GM19463 (cell line): Measurements from ENCODE around the gene CHN1.

Source experiments
- ATAC-seq: cut with Tn5 transposase; IDR thresholded peaks from one replicate; pipeline ENCODE4 v1.9.1; 2021; ENCODE audit warnings: mild to moderate bottlenecking, moderate library complexity; ENCODE audit not compliant: unreplicated experiment

The CHN1 gene

DNA sequence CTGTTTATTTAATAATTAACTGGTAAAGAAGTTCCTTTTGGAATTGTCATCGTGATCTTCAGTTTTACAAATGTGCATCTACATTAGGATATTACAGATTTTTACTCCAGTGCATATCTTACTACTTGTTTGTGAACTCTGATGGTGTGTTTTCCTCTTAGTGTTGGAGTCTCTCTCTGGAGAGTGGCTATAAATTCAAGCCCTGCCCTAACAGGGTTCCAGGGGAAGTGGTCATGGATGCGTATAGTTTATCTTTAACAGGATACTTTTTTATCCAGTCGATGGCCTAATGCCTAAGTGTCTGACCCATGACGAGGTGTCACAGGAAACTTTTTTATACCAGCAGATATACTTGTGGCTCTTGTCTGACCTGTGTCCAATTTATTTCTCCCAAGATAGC is 75.4 kb downstream of the CHN1 start:
- ATAC-seq = no peak

GRCh38 chr2:174925046-174925784 is 80.0 kb downstream of the CHN1 start:
- ATAC-seq = no peak

GRCh38 chr2:174924061-174924693 is 81.0 kb downstream of the CHN1 start:
- ATAC-seq = no peak

DNA sequence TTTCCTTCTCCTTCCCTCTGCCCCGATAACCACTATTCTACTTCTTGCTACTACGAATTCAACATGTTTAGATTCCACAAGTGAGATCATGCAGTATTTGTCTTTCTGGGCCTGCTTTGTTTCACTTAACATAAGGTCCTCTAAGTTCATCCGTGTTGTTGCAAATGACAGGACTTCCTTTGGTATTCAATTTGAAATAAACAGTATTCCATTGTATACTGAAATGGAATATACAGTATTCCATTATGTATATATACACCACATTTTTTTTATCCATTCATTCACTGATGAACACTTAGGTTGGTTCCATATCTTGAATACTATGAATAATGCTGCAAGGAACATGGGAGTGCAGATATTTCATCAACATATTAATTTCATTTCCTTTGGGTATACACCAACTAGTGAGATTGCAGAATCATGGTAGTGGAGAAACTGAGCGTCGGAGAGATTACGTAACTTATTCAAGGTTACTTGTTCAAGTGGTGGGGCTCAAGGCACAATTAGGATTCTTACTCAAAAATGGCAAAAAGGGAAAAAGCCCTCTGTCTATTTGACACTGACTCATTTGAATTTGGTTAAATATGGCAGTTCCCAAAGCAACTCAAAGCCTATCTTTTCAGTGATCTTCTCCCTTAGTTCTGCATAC is 85.1 kb downstream of the CHN1 start:
- no peak for ATAC-seq

- ATAC-seq = no peak
Measured at GRCh38 chr2:174918886-174919526, 86.2 kb downstream of the CHN1 start.

DNA sequence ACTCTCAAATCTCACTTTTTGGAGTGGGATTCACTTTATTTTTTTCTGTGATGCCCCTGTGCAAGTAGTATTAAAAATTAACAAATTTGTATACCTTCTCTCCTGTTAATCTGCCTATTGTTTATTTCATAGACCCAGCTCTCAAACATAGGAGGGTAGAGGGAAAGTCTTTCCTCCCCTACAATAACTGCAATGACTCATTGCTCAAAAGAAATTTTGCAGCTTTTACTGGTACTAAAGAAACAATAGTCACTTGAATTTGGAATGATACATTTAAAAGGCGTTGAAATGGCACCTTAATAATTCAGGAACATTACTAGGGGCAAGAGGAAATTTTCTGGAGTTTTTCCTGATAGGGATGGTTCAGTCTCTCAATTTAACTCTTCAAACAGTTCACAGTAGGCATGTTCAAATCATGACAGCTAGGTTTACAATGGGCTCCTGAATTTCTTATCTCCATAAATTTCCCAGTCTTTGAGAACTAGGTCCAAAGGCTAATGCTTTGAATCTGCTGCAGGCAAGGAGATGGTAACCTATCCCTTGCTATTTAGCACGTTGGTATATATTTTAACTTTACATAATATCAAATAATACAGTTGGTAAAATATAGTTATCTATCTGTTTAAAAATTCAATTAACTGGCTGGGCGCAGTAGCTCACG is 88.8 kb downstream of the CHN1 start:
- ATAC-seq = no peak

- no peak for ATAC-seq
Measured at GRCh38 chr2:174914853-174915760, 90.1 kb downstream of the CHN1 start.

DNA sequence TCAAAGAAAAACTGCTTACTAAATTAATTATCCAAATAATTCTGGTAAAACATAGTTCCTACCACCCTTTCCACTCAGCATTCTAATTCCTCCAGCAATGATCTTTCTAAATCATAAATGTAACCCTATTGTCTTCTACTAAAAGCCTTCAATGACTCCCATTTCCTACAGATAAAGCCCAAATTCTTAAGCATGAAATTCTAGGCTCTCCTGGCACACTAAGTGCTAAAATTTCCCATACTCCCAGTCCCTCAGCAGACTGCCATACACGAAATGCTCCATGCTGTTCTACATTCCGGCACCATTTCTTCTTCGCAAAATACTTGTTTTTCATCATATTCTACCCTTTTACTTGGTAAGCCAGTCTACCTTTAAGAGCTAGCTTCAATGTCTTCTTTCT is 96.9 kb downstream of the CHN1 start:
- no peak for ATAC-seq

GRCh38 chr2:174903264-174903556 is 102.0 kb downstream of the CHN1 start:
- no peak for ATAC-seq

DNA sequence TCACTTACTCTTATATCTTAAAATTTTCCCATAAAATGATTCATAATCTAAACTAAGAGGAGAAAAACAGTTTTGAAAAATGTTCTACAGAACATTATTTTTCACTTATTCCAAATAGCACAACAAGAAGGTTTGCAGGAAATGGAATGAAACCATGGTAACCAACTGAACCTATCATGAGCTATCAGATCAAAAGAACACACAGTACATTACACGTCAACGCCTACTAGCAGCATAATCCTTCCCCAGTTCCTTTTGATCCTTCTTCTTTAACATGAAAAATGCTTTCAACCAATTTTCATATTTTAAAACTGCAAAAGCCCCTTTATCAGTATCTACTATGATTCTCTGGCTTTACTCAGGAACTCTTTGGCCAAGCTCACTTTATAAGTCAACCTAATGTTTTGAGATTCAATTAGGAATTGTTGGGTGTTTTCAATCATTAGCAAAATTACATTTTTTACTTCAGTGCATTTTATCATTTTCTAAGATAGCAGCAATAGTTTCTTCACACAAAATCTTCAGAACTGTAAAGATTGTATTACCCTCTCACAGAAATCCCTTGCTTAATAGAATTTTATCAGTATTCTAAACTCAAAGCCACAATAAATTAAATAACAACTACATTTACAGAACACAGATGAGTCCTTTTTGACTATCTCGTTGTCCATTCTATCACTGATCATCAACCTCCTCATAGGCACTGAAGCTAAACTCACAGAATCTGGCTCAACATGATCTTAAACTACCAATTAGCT is 102.5 kb downstream of the CHN1 start:
- ATAC-seq = no peak

DNA sequence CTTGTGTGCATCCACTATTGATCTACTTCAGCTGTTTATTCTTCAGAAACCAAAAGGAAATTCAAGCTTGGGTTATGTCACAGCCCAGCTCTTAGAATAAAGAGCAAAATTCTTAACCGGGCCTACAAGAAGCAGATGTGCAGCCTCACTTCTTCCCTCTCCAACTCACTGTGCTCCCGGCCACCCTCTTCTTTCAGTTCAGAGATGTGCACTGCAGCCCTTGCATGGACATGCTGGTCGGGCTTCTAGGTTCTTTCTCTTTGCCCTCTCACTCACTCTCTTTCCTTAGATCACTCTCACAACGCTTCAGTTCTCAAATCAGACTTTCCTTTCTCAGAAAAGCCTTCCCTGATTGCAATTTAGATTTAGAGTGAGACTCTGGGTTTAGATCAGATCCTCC is 104.1 kb downstream of the CHN1 start:
- ATAC-seq = no peak

DNA sequence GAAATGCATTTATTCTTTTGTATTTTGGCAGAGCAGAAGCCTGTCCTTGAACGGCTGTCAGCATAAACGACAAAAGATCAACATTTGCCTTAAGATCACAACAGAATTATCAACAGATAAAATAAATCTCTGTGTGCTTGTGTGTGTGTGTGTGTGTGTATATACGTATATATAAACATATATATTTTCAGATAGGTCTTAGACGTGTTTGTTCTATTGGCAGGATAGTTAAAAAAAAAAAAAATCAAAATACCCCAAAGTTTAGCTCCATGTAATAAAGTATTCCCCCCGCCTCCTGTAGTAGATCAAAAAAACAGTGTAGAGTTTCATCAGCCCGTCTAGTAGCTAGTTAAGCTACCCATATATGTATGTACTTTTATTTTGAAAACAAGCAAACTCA is 107.9 kb downstream of the CHN1 start:
- ATAC-seq = no peak

DNA sequence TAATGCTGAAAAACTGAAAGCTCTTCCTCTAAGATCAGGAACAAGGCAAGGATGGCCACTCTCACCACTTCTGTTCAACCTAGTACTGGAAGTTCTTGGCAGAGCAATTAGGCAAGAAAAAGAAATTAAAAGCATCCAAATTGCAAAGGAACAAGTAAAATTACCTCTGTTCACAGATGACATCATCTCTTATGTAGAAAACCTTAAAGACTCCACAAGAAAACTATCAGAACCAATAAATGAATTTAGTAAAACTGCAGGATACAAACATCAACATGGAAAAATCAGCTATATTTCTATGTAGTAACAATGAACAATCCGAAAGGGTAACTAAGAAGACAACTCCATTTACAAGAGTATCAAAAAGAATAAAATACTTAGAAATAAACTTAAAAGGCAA is 112.2 kb downstream of the CHN1 start:
- ATAC-seq = no peak

DNA sequence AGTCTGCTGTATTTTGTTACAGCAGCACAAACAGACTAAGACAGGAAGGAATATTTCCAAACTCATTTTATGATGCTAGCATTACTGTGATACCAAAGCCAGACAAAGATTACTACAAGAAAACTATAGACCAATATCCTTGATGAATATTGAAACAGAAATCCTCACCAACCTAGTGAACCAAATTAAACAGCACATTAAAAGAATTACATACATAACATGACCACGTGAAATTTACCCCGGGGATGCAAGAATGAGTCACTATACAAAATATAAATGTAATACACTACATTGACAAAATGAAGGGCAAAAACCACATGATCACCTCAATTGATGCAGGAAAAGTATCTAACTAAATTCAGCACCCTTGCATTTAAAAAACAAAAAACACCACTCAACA is 112.6 kb downstream of the CHN1 start:
- no peak for ATAC-seq

- ATAC-seq = no peak
Measured at GRCh38 chr2:174888646-174889271, 116.4 kb downstream of the CHN1 start.

DNA sequence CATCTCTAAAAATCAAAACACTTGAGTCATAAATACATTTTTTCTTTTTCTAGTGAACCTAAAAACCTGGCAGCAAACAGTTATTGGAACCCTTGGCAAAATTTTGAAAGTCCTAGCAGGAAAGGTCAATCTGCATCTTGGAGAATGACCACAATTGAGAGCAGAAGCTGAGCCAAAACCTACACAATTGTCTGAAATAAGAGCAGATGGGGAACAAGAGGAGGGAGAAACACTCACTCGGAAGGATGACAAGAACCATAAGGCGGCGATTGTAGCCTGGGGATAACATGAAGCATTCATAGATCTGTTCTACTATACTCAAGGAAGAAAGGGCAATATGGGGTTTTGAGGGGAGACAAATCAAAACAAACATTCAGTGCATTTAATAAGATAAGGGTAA is 117.0 kb downstream of the CHN1 start:
- ATAC-seq = no peak

DNA sequence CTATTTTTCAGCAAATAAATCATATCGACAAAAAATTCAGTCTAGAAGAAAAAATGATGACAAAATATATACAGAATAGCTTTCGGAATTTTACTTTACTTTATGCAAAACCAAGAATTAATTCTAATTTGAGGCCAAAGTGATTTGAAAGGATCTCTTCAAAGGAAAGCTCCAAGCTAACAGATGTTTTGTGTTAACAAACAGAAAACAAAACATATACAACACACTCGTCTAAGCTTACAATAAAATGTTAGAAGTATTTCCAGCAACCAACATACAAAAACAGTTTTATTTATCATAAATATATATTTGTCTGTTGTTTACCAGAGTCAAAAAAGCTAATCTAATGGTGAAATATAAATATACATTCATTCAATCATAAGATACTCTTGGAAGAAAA is 122.8 kb downstream of the CHN1 start:
- no peak for ATAC-seq

DNA sequence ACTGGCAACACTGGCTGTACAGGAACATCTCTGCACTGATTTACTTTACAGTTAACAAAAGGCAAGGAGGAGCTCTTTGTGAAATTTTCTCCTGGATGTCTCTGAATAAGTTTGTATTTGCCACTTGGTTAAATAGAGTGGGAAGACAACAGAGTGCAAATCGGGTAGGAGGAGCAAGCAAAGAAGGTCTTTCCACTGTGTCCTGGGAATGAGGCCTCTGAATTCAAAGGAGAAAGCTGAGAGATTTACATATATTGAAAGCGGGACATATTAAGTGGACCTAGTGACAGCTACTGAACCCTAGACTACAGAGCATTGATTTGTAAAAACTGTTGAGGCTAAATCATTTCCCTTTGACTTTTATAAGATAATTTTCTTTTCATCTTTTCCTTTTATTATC is 123.5 kb downstream of the CHN1 start:
- ATAC-seq = no peak

DNA sequence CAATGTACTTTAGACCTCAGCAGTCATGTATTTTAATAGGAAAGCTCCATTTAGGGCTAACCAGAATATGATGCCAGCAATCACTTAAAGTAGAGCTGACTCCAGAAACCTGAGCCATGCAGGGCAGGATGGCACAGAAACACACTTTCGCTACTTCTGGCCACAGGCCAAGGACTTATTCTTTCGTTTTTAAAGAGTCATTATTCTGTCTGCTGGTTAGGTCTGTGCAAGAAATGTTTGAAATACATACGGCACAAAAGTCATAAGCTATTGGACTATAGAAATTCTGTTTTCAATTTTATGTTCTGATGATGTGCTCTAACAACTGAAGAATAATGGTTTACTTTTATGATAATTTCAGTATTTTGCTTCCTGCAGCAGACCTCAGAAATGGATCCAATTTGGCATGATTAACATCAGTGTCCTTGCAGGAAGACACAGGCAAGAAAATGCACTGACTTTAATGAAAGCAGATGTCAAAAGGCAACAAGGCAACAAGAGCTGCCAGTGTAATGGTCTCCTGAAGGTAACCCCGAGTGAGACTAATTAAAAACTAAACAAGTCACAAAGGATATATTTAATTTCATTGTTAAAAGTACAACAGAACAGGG is 126.5 kb downstream of the CHN1 start:
- ATAC-seq = no peak
